ENCODE measurements around the gene GPC1.

The GPC1 gene

GRCh38 chr2:240507060-240507777, 71.8 kb downstream of the GPC1 start:
- H3K27ac ChIP-seq: no peak overlapping the region
- H3K27me3 ChIP-seq (replicated peaks): no peaks in the 10 kb centered on the region
- DNase-seq: no peak
- H3K36me3 ChIP-seq (replicated peaks): no peaks in the 10 kb centered on the region
- H3K4me3 ChIP-seq (ENCODE audit: low read depth, low read length): no peak overlapping the region
- TF ChIP-seq CTCF (IDR thresholded peaks at IDR 0.05; ENCODE audit: low read depth, low read length, missing control alignments): no peak
- in situ Hi-C loops (cut with HindIII; ENCODE audit: low pct_ligation_motif_present, low sequenced_read_pairs): no loop called here

- Histone ChIP-seq H3K36me3 (replicated peaks) (no peaks in the 10 kb centered on the region), H3K4me3 (ENCODE audit: low read depth, low read length) (no peak overlapping the region), H3K27ac (no peak overlapping the region), H3K27me3 (replicated peaks) (no peaks in the 10 kb centered on the region)
- TF ChIP-seq CTCF (IDR thresholded peaks at IDR 0.05; ENCODE audit: low read depth, low read length, missing control alignments): no peak
- in situ Hi-C loops (cut with HindIII; ENCODE audit: low pct_ligation_motif_present, low sequenced_read_pairs): no loop called here
- DNase-seq: no peak
Measured at GRCh38 chr2:240507778-240508251, 72.4 kb downstream of the GPC1 start.

GRCh38 chr2:240508832-240509545, 73.5 kb downstream of the GPC1 start:
- TF ChIP-seq CTCF (IDR thresholded peaks at IDR 0.05; ENCODE audit: low read depth, low read length, missing control alignments): no peak
- H3K4me3 ChIP-seq (ENCODE audit: low read depth, low read length): no peak overlapping the region
- H3K36me3 ChIP-seq (replicated peaks): no peaks in the 10 kb centered on the region
- DNase-seq: no peak
- no peaks in the 10 kb centered on the region for H3K27me3 ChIP-seq (replicated peaks)
- no peak overlapping the region for H3K27ac ChIP-seq
- in situ Hi-C loops (cut with HindIII; ENCODE audit: low pct_ligation_motif_present, low sequenced_read_pairs): no loop called here

GRCh38 chr2:240509667-240510512, 74.4 kb downstream of the GPC1 start:
- in situ Hi-C loops (cut with HindIII; ENCODE audit: low pct_ligation_motif_present, low sequenced_read_pairs): no loop called here
- TF ChIP-seq CTCF (IDR thresholded peaks at IDR 0.05; ENCODE audit: low read depth, low read length, missing control alignments): no peak

GRCh38 chr2:240510513-240511210, 75.2 kb downstream of the GPC1 start:
- H3K27ac ChIP-seq: no peak overlapping the region
- in situ Hi-C loops (cut with HindIII; ENCODE audit: low pct_ligation_motif_present, low sequenced_read_pairs): no loop called here
- H3K27me3 ChIP-seq (replicated peaks): no peaks in the 10 kb centered on the region
- no peak overlapping the region for H3K4me3 ChIP-seq (ENCODE audit: low read depth, low read length)
- DNase-seq: no peak
- TF ChIP-seq CTCF (IDR thresholded peaks at IDR 0.05; ENCODE audit: low read depth, low read length, missing control alignments): no peak
- no peaks in the 10 kb centered on the region for H3K36me3 ChIP-seq (replicated peaks)

More at GRCh38 chr2:240509667-240510512, 74.4 kb downstream of the GPC1 start:
- no peak for DNase-seq
- H3K4me3 ChIP-seq (ENCODE audit: low read depth, low read length): no peak overlapping the region
- no peak overlapping the region for H3K27ac ChIP-seq
- H3K36me3 ChIP-seq (replicated peaks): no peaks in the 10 kb centered on the region
- H3K27me3 ChIP-seq (replicated peaks): no peaks in the 10 kb centered on the region

All from brain microvascular endothelial cell (primary cell).